T follicular helper cell (primary cell): ENCODE data around the gene XRCC5.
"Not testable (repeated sequence)": the region's sequence is repeated elsewhere in the genome, so short reads cannot be mapped to it uniquely, and the experiment has no call there.

Experiments used
- DNase-seq: peaks from one replicate; pipeline ENCODE4 v3.0.0-alpha.2; 2020; ENCODE audit warnings: low read depth
- total RNA-seq, 2 experiments: gene quantifications; one replicate each; lab custom pipeline; 2026; lab: John Stamatoyannopoulos, UW

Gene XRCC5
- 541 to 1,066 reads per million in 2 experiments for total RNA-seq

GRCh38 chr2:216108967-216109921 is at the start of gene XRCC5:
XRCC5 (plus strand) TSS chr2:216109348; CDS start chr2:216109437, 89 bp downstream.
- peak; percentile 94 for DNase-seq

GRCh38 chr2:216064014-216064630 is 45.0 kb upstream of the XRCC5 start:
- DNase-seq: no peak

GRCh38 chr2:216064665-216065064 is 44.5 kb upstream of the XRCC5 start:
- DNase-seq: no peak

- DNase-seq: no peak
These were observed 42.9 kb upstream of the XRCC5 start for GRCh38 chr2:216066230-216066629.

GRCh38 chr2:216069028-216069427 is 40.1 kb upstream of the XRCC5 start:
- DNase-seq: no peak

- no peak for DNase-seq
These were observed 39.0 kb upstream of the XRCC5 start for GRCh38 chr2:216070195-216070594.

GRCh38 chr2:216071111-216071851 is 37.9 kb upstream of the XRCC5 start:
- no peak for DNase-seq

- DNase-seq: no peak
These were observed 36.7 kb upstream of the XRCC5 start for GRCh38 chr2:216072473-216072872.

GRCh38 chr2:216073773-216074172 is 35.4 kb upstream of the XRCC5 start:
- no peak for DNase-seq

GRCh38 chr2:216074380-216074779 is 34.8 kb upstream of the XRCC5 start:
- no peak for DNase-seq

GRCh38 chr2:216074794-216075193 is 34.4 kb upstream of the XRCC5 start:
- DNase-seq: no peak

GRCh38 chr2:216075510-216076485 is 33.4 kb upstream of the XRCC5 start:
- no peak for DNase-seq

GRCh38 chr2:216078776-216079175 is 30.4 kb upstream of the XRCC5 start:
- no peak for DNase-seq

GRCh38 chr2:216080048-216080447 is 29.1 kb upstream of the XRCC5 start:
- not testable (repeated sequence) for DNase-seq

GRCh38 chr2:216081012-216081411 is 28.1 kb upstream of the XRCC5 start:
- DNase-seq: no peak

- peak; percentile 60 for DNase-seq
These were observed 27.5 kb upstream of the XRCC5 start, which contains the start of the genes PECR and TMEM169 for GRCh38 chr2:216081487-216082116. PECR (minus strand) TSS chr2:216081809; CDS start chr2:216081741, 68 bp downstream. TMEM169 (plus strand) TSS chr2:216081919; CDS start chr2:216095964, 14,045 bp downstream.

- no peak for DNase-seq
These were observed 26.9 kb upstream of the XRCC5 start for GRCh38 chr2:216082117-216082711.

- no peak for DNase-seq
These were observed 26.3 kb upstream of the XRCC5 start for GRCh38 chr2:216082805-216083204.

- DNase-seq: no peak
These were observed 25.5 kb upstream of the XRCC5 start for GRCh38 chr2:216083464-216084281.
